Hepatocyte (in vitro differentiated cells): ENCODE data around the gene CALML5.

Source experiments
- CTCF ChIP-seq: fragments of 200-600 bp; sonication (generic); IDR thresholded peaks from 2 replicates; pipeline ENCODE4 v1.5.1; 2016; ENCODE audit warnings: antibody characterized with exemption, mild to moderate bottlenecking; ENCODE audit not compliant: poor library complexity
- EZH2 ChIP-seq: fragments of 200-600 bp; sonication (generic); IDR thresholded peaks from 2 replicates; pipeline ENCODE4 v1.6.1; 2016; ENCODE audit warnings: antibody characterized with exemption, mild to moderate bottlenecking, borderline replicate concordance

- TF ChIP-seq EZH2 (no peak), CTCF (no peak)
Measured at GRCh38 chr10:5531558-5532306, 32.4 kb upstream of the CALML5 start.
